Mucosa of rectum (tissue), 2 donors: ENCODE results near the gene ZNF536.

ENCODE experiments used
- H3K27ac ChIP-seq, 2 donors: one replicate each; pipeline ENCODE4 v1.7.0; 2013; ENCODE audit warnings: inconsistent platforms in 2 of 2, low read depth in 2 of 2, low read length in 2 of 2
- H3K27me3 ChIP-seq, 2 donors: one replicate each; pipeline ENCODE4 v1.7.0; 2013; ENCODE audit warnings: low read length in 2 of 2; ENCODE audit not compliant: control insufficient read depth in 2 of 2, insufficient read depth in 2 of 2
- H3K36me3 ChIP-seq, 2 donors: one replicate each; pipeline ENCODE4 v1.7.0; 2013; ENCODE audit warnings: low read length in 2 of 2; ENCODE audit not compliant: control insufficient read depth in 2 of 2, insufficient read depth in 2 of 2
- H3K4me1 ChIP-seq, 2 donors: one replicate each; pipeline ENCODE4 v1.7.0; 2013; ENCODE audit warnings: low read length in 2 of 2, mild to moderate bottlenecking in 1 of 2; ENCODE audit not compliant: control insufficient read depth in 2 of 2, insufficient read depth in 2 of 2
- H3K4me3 ChIP-seq, 2 donors: one replicate each; pipeline ENCODE4 v1.7.0; 2013; ENCODE audit warnings: low read length in 2 of 2
- H3K9ac ChIP-seq, 2 donors: one replicate each; pipeline ENCODE4 v1.7.0; 2013; ENCODE audit warnings: low read length in 2 of 2, low read depth in 1 of 2, mild to moderate bottlenecking in 1 of 2
- H3K9me3 ChIP-seq, 2 donors: one replicate each; pipeline ENCODE4 v1.7.0; 2013; ENCODE audit warnings: low read length in 2 of 2; ENCODE audit not compliant: control insufficient read depth in 2 of 2
- donor health status: healthy.
- donor health status: Normal muscosa, but diverticular disease.

ZNF536 gene

DNA sequence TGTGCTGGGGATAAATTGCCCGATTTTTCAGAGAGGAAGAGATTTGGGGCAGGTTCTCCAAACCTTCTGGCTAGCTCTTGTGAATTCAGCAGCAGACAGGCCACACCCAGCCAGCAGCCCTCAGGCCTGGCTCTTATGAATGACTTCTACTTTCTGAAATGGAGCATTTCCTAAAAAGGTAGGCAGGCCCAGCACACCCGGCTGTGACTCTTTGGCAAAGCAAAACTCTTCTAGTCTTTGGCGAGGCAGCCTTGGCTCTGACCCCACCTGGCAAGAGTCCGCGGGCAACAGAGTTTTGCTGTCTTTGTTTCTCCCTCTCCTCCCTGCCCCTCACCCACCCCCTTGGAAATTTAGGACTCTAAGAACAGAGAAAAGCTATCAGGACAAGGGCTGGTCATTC lies 221.2 kb downstream of the ZNF536 start:
- Histone ChIP-seq H3K9me3 (no peaks in the 10 kb centered on the region), H3K36me3 (no peaks in the 10 kb centered on the region), H3K27me3 (no peaks in the 10 kb centered on the region), H3K4me3 (no peak overlapping the region), H3K9ac (no peak overlapping the region), H3K4me1 (no peaks in the 10 kb centered on the region), H3K27ac (no peak overlapping the region)

DNA sequence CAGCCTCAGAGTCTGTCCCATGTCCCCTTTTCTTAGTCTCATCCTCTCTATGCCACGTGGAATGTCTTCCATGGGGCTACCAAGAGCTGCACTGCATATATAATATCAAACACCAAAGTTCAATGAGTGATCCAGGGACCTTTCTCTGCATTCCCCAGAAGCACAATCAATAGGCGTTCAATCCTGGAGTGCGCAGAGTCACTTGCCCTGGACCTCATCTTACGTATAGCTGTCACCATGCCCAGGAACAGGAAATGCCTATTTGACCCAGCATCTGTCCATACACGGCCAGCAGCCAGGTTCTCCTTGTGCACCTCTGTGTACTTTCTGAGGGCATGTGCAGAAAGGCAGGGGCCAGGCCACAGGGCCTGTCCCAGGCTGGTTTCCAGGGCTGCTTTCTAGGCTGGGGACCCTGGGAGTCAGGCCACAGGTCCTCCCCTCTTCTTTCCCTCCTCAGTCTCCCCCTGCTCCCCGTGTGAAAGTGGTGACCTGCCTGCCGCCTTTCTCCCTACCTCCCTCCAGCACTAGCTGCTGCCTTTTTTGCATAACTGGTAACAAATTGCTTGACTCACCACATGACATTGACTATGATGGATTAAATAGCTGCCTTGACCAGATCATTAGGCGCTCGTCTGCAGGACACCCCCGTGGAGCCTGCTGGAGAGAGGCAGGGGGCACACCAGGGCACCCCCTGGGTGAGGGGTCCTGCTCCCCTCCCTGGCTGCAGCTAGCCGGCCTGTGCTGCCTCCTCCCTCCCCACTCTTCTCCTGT lies 222.0 kb downstream of the ZNF536 start:
- no peaks in the 10 kb centered on the region for H3K36me3 ChIP-seq
- no peaks in the 10 kb centered on the region for H3K27me3 ChIP-seq
- no peak overlapping the region for H3K9ac ChIP-seq
- no peaks in the 10 kb centered on the region for H3K9me3 ChIP-seq
- H3K4me1 ChIP-seq = no peaks in the 10 kb centered on the region
- no peak overlapping the region for H3K4me3 ChIP-seq
- H3K27ac ChIP-seq = no peak overlapping the region

DNA sequence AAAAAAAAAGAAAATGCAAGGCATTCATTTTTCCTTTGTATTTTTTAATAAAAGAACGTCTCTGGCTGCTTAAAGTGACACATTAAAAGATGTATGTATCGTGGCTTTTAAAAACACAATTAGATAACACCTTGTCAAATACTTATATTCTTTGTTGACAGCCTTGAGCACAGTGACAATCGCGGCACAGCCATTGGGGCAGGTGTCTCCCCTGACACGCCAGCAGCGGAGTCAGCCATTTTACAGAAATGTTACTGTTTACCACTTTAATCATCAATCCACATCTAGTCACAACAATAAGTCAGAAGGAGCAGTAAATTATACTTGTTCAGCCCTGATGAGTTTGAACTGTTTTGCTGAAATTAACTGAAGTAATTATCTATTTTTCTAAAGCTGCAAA lies 224.1 kb downstream of the ZNF536 start:
- Histone ChIP-seq H3K27ac (no peak overlapping the region), H3K36me3 (no peaks in the 10 kb centered on the region), H3K4me3 (no peak overlapping the region), H3K27me3 (no peaks in the 10 kb centered on the region), H3K9me3 (no peaks in the 10 kb centered on the region), H3K9ac (no peak overlapping the region), H3K4me1 (no peaks in the 10 kb centered on the region)

DNA sequence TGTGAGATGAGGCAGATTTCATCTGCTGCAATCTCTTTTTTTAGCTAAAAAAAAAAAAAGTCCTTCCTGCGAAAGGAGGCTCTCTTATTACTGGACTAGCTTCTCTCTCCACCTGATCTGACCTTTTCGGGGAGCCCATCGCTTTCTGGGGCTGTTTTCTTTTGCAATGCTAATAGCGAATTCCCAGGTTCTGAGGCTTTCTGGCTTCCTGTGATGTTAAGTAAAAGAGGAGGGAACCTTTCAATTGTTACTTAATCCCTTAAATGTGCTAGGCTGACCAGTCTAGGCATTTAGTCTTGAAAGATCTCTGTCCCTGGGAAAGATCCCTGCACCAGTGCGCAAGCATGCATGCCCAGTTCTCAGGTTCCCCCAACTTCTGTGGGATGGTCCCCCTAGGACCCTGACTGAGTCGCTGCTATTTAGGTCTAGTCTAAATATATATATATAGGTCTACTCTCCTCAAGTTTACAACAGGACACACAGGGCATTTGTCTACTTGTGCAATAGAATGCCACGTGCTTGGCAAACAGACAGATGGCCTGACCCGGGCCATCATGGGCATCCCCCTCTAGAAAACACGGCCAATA lies 224.7 kb downstream of the ZNF536 start:
- Histone ChIP-seq H3K9me3 (no peaks in the 10 kb centered on the region), H3K4me1 (no peaks in the 10 kb centered on the region), H3K4me3 (no peak overlapping the region), H3K27me3 (no peaks in the 10 kb centered on the region), H3K27ac (no peak overlapping the region), H3K9ac (no peak overlapping the region), H3K36me3 (no peaks in the 10 kb centered on the region)

DNA sequence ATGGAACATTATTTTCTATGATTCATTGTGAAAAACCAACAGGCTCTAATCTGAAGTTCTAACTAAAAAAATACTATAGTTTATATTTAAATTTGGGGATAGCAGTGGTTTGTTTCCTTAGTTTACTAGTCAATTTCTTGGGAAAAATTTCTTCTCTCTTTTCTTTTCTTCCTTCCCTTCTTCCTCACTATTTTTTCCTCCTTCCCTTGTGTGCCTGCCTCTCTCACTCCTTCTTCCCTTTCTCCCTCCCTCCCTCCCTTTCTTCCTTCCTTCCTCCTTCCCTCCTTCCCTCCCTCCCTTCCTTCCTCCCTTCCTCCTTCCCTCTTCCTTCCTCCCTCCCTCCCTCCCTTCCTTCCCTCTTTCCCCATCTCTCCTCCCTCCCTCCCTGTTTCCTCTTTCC lies 226.5 kb downstream of the ZNF536 start:
- H3K4me3 ChIP-seq = no peak overlapping the region
- H3K36me3 ChIP-seq = no peaks in the 10 kb centered on the region
- no peaks in the 10 kb centered on the region for H3K4me1 ChIP-seq
- H3K27me3 ChIP-seq = no peaks in the 10 kb centered on the region
- no peaks in the 10 kb centered on the region for H3K9me3 ChIP-seq
- no peak overlapping the region for H3K9ac ChIP-seq
- no peak overlapping the region for H3K27ac ChIP-seq

DNA sequence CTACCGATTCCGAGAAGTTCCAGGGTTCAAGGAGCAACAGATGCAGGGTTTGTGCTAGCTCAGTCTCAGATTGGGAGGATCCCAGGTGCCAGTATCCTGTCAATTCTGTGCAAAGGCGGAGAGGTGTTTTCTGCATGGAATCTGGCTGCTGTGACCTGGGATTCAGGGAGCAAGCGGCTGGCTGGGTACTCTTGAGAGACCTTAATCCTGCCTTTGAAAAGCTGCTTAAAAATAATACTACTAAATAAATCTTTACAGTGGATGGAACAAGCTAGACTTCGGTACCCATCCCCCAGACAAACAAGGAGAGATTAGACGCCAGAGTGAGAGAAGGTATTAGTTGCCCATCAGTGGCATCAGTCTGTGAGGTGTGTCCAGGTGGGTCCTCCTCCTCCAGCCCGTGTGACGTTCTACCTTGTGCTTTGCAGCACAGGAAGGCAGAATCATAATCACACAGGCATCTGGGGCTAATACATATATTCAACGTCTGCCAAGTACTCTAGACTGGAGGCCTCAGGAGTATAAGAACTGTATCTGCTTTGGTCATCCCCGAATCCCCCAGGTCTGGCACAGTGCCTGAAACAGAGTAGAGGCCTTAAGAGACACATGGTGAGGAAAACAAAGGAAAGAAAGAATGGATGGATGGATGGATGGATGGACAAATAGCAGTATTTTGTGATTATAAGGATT lies 230.6 kb downstream of the ZNF536 start:
- Histone ChIP-seq H3K4me1 (no peaks in the 10 kb centered on the region), H3K27me3 (no peaks in the 10 kb centered on the region), H3K9me3 (no peaks in the 10 kb centered on the region), H3K36me3 (no peaks in the 10 kb centered on the region), H3K9ac (no peak overlapping the region), H3K4me3 (no peak overlapping the region), H3K27ac (no peak overlapping the region)

DNA sequence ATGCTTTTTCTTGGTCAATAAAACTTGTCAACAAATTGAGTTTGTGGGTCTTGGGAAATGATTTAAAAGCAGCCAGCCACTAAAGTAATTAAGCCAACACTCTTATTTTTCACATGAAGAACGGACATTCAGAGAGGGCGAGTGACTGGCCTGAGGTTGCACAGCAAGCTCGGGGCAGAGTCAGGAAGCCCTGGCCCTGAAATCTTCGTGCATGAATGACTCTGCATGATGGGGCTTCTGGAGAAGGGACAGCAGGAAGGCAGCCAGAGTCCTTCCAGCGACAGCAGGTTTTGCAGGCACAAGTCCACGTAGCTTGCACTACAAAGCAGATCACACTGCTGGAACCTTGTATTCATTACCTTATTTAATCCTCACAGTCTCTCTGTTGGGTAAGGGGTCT lies 232.5 kb downstream of the ZNF536 start:
- no peaks in the 10 kb centered on the region for H3K36me3 ChIP-seq
- no peak overlapping the region for H3K9ac ChIP-seq
- no peaks in the 10 kb centered on the region for H3K9me3 ChIP-seq
- no peak overlapping the region for H3K4me3 ChIP-seq
- no peaks in the 10 kb centered on the region for H3K27me3 ChIP-seq
- no peak overlapping the region for H3K27ac ChIP-seq
- no peaks in the 10 kb centered on the region for H3K4me1 ChIP-seq

DNA sequence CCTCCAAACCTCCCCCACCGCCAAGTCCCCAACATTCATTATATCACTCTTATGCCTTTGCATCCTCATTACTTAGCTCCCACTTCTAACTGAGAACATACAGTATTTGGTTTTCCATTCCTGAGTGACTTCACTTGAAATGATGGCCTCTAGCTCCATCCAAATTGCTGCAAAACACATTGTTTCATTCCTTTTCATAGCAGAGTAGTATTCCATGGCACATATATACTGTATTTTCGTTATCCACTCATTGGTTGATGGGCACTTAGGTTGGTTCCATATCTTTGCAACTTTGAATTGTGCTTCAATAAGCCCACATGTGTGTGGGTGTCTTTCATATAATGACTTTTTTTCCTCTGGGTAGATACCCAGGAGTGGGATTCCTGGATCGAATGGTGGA lies 233.1 kb downstream of the ZNF536 start:
- Histone ChIP-seq H3K27ac (no peak overlapping the region), H3K4me1 (no peaks in the 10 kb centered on the region), H3K36me3 (no peaks in the 10 kb centered on the region), H3K4me3 (no peak overlapping the region), H3K27me3 (no peaks in the 10 kb centered on the region), H3K9me3 (no peaks in the 10 kb centered on the region), H3K9ac (no peak overlapping the region)

DNA sequence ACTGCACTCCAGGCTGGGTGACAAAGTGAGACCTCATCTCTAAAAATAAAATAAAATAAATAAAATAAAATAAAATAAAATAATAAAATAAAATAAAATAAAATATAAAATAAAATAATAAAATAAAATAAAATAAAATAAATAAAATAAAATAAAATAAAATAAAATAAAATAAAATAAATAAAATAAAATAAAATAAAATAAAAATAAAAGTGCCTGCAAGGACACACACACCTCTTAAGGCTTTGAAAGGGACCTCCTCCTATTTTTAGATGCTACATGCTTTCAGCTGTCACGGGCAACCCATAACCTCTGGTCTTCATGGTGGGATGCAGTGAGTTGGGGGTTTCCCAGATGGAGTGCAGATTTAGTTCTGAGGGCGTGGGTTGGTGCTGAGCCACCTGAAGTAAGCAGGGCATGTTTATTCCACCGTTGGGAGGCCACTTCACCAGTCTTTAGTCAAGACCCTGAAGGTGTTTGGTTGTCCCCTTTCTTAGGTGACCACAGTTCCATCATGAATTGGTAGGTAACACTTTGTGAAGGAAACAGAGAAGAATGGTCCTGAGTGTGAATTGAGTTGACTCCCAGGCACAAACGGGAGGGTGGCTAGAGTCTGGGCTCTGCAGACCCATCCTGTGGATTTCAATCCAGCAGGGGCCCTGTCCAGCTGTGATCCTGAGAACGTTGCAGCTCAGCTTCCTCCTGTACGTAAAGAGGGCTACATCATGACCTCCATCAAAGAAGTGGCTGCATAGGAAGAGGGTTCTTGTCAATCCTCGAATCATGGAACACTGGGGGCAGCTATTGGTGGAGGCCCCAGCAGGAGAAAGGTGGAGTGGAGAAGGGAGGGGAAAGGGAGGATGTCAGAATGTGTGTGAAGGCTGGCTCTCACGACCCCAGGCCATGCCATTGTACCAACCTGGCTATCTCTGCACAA lies 234.2 kb downstream of the ZNF536 start:
- no peaks in the 10 kb centered on the region for H3K36me3 ChIP-seq
- no peaks in the 10 kb centered on the region for H3K4me1 ChIP-seq
- H3K4me3 ChIP-seq = no peak overlapping the region
- H3K9ac ChIP-seq = no peak overlapping the region
- no peak overlapping the region for H3K27ac ChIP-seq
- no peaks in the 10 kb centered on the region for H3K9me3 ChIP-seq
- no peaks in the 10 kb centered on the region for H3K27me3 ChIP-seq
